Karpas-422 (cell line): ENCODE measurements around the gene MAFB. TPM values are rescaled to one million over a fixed set of nuclear protein-coding genes. Genes with fewer than 3 reads are reported as not detected.

Experiments used
- DNase-seq: peaks from one replicate; pipeline ENCODE4 v3.0.0-alpha.2; 2015
- H2AFZ ChIP-seq: fragments of 200-600 bp; sonication (generic); 2 replicates; pipeline ENCODE4 v1.6.1; 2014; ENCODE audit warnings: antibody characterized with exemption, low read length, mixed read lengths
- H3K27ac ChIP-seq: fragments of 200-600 bp; sonication (generic); 2 replicates; pipeline ENCODE4 v1.5.1; 2014; ENCODE audit warnings: mild to moderate bottlenecking, low read length, moderate library complexity
- H3K27me3 ChIP-seq: fragments of 200-600 bp; sonication (generic); 2 replicates; pipeline ENCODE4 v1.6.1; 2014; ENCODE audit warnings: low read length, mixed read lengths
- H3K36me3 ChIP-seq: fragments of 200-600 bp; sonication (generic); 2 replicates; pipeline ENCODE4 v1.6.1; 2014; ENCODE audit warnings: low read length, mixed read lengths; ENCODE audit not compliant: insufficient read depth
- H3K4me1 ChIP-seq: fragments of 200-600 bp; sonication (generic); 2 replicates; pipeline ENCODE4 v1.6.1; 2014; ENCODE audit warnings: mild to moderate bottlenecking, low read length, mixed read lengths
- H3K4me2 ChIP-seq: fragments of 200-600 bp; sonication (generic); 2 replicates; pipeline ENCODE4 v1.6.1; 2014; ENCODE audit warnings: low read length, low read depth, mild to moderate bottlenecking; ENCODE audit not compliant: poor library complexity, severe bottlenecking
- H3K4me3 ChIP-seq: fragments of 200-600 bp; sonication (generic); 2 replicates; pipeline ENCODE4 v1.5.1; 2014; ENCODE audit warnings: mild to moderate bottlenecking, antibody characterized with exemption, low read length, mixed read lengths
- H3K79me2 ChIP-seq: fragments of 200-600 bp; sonication (generic); 2 replicates; pipeline ENCODE4 v1.6.1; 2014; ENCODE audit warnings: mild to moderate bottlenecking, low read length, mixed read lengths
- H3K9ac ChIP-seq: fragments of 200-600 bp; sonication (generic); 2 replicates; pipeline ENCODE4 v1.6.0; 2014; ENCODE audit warnings: low read length
- H3K9me2 ChIP-seq: fragments of 200-600 bp; sonication (generic), shearing (Covaris generic); replicated peaks from 2 replicates; pipeline ENCODE4 v1.6.0; 2014; ENCODE audit warnings: mild to moderate bottlenecking, low read length, moderate library complexity; ENCODE audit not compliant: insufficient read depth
- H3K9me3 ChIP-seq: fragments of 300-700, 200-600 bp; sonication (generic); 2 replicates; pipeline ENCODE4 v1.6.1; 2014; ENCODE audit warnings: low read length, mixed read lengths
- H4K20me1 ChIP-seq: fragments of 200-600 bp; sonication (generic); 2 replicates; pipeline ENCODE4 v1.6.1; 2014; ENCODE audit warnings: mild to moderate bottlenecking, antibody characterized with exemption, low read length, low read depth; ENCODE audit not compliant: insufficient read depth
- total RNA-seq: library from RNA; depleted of rRNA; stranded (reverse); fragments of >200 nt; shearing (Covaris generic); gene quantifications from 2 replicates; pipeline ENCODE4 v1.2.3, GENCODE V29; 2014; ENCODE audit warnings: low replicate concordance

Gene MAFB
- total RNA-seq, 1 experiment from 2014 or later: not detected

- H4K20me1 ChIP-seq: no peaks in the 10 kb centered on the region
- H3K4me3 ChIP-seq: no peak overlapping the region
These were observed 33.6 kb downstream of the MAFB start for GRCh38 chr20:40655451-40655850.

DNA sequence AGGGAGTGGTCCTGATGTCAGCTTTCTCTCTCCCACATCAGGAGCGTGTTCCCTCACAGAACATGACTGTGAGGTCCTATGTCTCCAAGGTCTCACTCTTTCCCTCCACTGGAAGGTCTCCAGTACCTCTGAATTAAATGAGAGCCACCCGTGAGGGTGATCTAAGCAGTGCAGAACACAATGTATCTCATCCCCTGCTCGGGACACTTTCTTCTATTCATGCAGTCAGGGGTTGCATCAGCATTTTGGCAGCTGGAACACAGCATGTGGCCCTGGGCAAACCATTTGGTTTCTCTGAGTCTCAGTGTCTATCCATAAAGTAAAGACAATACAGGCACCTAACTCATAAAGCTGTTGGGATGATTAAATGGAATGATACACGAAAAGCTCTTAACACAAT lies 34.2 kb downstream of the MAFB start:
- Histone ChIP-seq H2AFZ (no peak overlapping the region), H4K20me1 (no peaks in the 10 kb centered on the region), H3K4me1 (no peaks in the 10 kb centered on the region), H3K27me3 (no peaks in the 10 kb centered on the region), H3K4me2 (no peak overlapping the region), H3K36me3 (no peaks in the 10 kb centered on the region), H3K9me2 (no peaks in the 10 kb centered on the region), H3K27ac (no peak overlapping the region), H3K79me2 (no peaks in the 10 kb centered on the region), H3K9ac (no peak overlapping the region), H3K9me3 (no peaks in the 10 kb centered on the region), H3K4me3 (no peak overlapping the region)
- no peak for DNase-seq

More at GRCh38 chr20:40655451-40655850, 33.6 kb downstream of the MAFB start:
- no peak for DNase-seq
- Histone ChIP-seq H3K9me3 (no peaks in the 10 kb centered on the region), H3K4me2 (no peak overlapping the region), H2AFZ (no peak overlapping the region), H3K36me3 (no peaks in the 10 kb centered on the region), H3K9ac (no peak overlapping the region), H3K27me3 (no peaks in the 10 kb centered on the region), H3K27ac (no peak overlapping the region), H3K79me2 (no peaks in the 10 kb centered on the region), H3K9me2 (no peaks in the 10 kb centered on the region), H3K4me1 (no peaks in the 10 kb centered on the region)

DNA sequence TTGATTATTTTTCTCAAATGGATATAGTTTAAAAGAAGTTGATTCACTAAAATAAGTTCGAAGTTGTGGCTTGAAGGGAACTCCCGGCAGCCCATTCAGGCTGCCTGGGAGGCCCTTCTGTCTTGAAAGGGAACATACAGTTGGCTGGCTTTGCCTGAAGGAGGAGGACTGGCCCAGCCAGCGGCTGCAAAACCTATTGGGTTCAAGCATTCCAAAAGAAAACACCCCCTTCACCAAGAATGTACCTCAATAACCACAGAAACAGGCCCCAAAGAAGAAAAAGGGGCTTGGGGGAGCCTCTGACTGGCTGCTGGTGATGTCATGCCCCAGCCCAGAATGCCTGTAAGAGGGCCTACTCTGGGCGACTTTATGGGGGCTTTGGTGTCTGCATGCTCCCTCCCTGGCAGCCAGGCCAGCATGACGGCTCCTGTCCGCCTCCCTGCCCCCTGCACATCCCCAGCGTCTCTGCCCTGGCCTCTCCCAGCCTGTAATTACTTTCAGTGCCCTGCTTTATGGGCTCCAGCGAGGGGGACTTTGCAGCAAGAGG lies 36.5 kb downstream of the MAFB start:
- H3K9me2 ChIP-seq: no peaks in the 10 kb centered on the region
- H3K4me3 ChIP-seq: no peak overlapping the region
- no peak for DNase-seq
- H2AFZ ChIP-seq: no peak overlapping the region
- H3K4me2 ChIP-seq: no peak overlapping the region
- H3K4me1 ChIP-seq: no peaks in the 10 kb centered on the region
- no peaks in the 10 kb centered on the region for H3K9me3 ChIP-seq
- H3K79me2 ChIP-seq: no peaks in the 10 kb centered on the region
- no peak overlapping the region for H3K27ac ChIP-seq
- H3K27me3 ChIP-seq: no peaks in the 10 kb centered on the region
- no peak overlapping the region for H3K9ac ChIP-seq
- H4K20me1 ChIP-seq: no peaks in the 10 kb centered on the region
- H3K36me3 ChIP-seq: no peaks in the 10 kb centered on the region

DNA sequence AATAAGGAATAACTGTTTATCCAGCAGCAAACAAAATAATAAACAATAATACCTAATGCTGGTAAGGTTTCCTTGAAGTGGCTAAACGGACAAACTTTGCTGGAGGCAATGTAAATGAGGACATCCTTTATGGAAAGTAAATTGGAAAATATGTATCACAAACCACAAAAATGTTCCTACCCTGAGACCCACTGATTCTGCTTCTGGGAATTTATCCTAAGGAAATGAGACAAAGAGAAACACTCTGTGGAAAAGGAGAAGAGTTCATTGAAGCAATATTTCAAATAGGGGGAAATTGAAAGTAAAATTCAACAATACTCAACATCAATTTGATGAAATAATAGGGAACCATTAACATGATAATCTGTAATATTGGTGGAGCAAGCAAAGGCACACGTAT lies 37.9 kb downstream of the MAFB start:
- no peaks in the 10 kb centered on the region for H3K79me2 ChIP-seq
- no peak overlapping the region for H3K4me3 ChIP-seq
- no peaks in the 10 kb centered on the region for H3K36me3 ChIP-seq
- no peaks in the 10 kb centered on the region for H3K9me3 ChIP-seq
- no peak overlapping the region for H3K27ac ChIP-seq
- H3K27me3 ChIP-seq: no peaks in the 10 kb centered on the region
- no peaks in the 10 kb centered on the region for H3K4me1 ChIP-seq
- DNase-seq: no peak
- no peaks in the 10 kb centered on the region for H3K9me2 ChIP-seq
- no peaks in the 10 kb centered on the region for H4K20me1 ChIP-seq
- H3K4me2 ChIP-seq: no peak overlapping the region
- H2AFZ ChIP-seq: no peak overlapping the region
- H3K9ac ChIP-seq: no peak overlapping the region

DNA sequence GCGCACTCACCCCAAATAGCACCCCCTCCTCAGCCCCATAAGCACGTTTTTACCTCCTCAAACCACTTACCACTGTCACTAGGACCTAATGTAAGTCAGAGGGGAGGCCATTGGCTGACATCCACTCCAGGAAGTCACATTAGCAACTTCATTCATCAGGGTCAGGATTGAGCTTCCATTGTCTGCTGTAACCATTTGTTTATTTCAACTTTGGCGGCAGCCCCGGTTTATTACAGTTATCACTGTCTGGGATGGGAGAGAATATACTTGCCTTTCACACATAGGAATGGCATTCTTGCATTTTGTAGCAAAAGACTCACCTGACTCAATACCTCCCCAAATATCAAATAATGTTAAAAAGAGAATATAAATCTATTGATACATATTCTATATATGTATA lies 38.3 kb downstream of the MAFB start:
- Histone ChIP-seq H3K9me2 (no peaks in the 10 kb centered on the region), H3K4me2 (no peak overlapping the region), H4K20me1 (no peaks in the 10 kb centered on the region), H3K4me3 (no peak overlapping the region), H3K79me2 (no peaks in the 10 kb centered on the region), H3K27ac (no peak overlapping the region), H3K27me3 (no peaks in the 10 kb centered on the region), H3K4me1 (no peaks in the 10 kb centered on the region), H3K9ac (no peak overlapping the region), H2AFZ (no peak overlapping the region), H3K9me3 (no peaks in the 10 kb centered on the region), H3K36me3 (no peaks in the 10 kb centered on the region)
- no peak for DNase-seq

- H2AFZ ChIP-seq: no peak overlapping the region
- no peak overlapping the region for H3K4me3 ChIP-seq
- no peak overlapping the region for H3K4me2 ChIP-seq
- H3K9ac ChIP-seq: no peak overlapping the region
- H3K27ac ChIP-seq: no peak overlapping the region
- no peaks in the 10 kb centered on the region for H3K9me3 ChIP-seq
- H4K20me1 ChIP-seq: no peaks in the 10 kb centered on the region
- H3K27me3 ChIP-seq: no peaks in the 10 kb centered on the region
- no peaks in the 10 kb centered on the region for H3K9me2 ChIP-seq
- H3K79me2 ChIP-seq: no peaks in the 10 kb centered on the region
- H3K36me3 ChIP-seq: no peaks in the 10 kb centered on the region
- no peak for DNase-seq
- H3K4me1 ChIP-seq: no peaks in the 10 kb centered on the region
These were observed 40.6 kb downstream of the MAFB start for GRCh38 chr20:40648210-40649072.

- Histone ChIP-seq H3K27ac (no peak overlapping the region), H2AFZ (no peak overlapping the region), H3K36me3 (no peaks in the 10 kb centered on the region), H3K4me1 (no peaks in the 10 kb centered on the region), H3K79me2 (no peaks in the 10 kb centered on the region), H3K4me2 (no peak overlapping the region), H3K9me2 (no peaks in the 10 kb centered on the region), H3K9ac (no peak overlapping the region), H4K20me1 (no peaks in the 10 kb centered on the region), H3K4me3 (no peak overlapping the region), H3K27me3 (no peaks in the 10 kb centered on the region), H3K9me3 (no peaks in the 10 kb centered on the region)
- no peak for DNase-seq
These were observed 42.2 kb downstream of the MAFB start for GRCh38 chr20:40646813-40647212.

DNA sequence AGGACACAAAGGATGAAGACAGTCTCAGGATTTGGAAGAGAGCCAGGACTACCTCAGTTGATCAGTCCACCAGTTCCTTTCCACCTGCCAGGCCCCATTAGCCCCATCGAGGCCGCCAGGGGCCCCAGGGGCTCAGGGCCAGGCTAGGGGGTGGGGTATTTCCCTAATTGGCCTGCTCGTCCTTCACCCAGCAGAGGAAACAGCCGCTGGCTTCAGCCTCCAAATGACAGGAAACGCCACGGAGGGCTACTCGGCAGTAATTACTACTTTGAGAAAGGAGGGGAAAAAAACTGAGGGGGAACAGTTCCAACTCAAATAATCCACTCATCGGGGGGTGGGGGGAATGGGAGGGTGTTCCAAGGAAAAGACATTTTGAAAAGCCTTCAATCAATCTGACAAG lies 42.7 kb downstream of the MAFB start:
- Histone ChIP-seq H3K9me2 (no peaks in the 10 kb centered on the region), H3K27me3 (no peaks in the 10 kb centered on the region), H4K20me1 (no peaks in the 10 kb centered on the region)

More for the DNA sequence above, 42.7 kb downstream of the MAFB start:
- Histone ChIP-seq H3K27ac (no peak overlapping the region), H3K4me3 (no peak overlapping the region), H3K4me1 (no peaks in the 10 kb centered on the region), H3K36me3 (no peaks in the 10 kb centered on the region), H3K9ac (no peak overlapping the region), H3K79me2 (no peaks in the 10 kb centered on the region), H3K4me2 (no peak overlapping the region), H3K9me3 (no peaks in the 10 kb centered on the region), H2AFZ (no peak overlapping the region)
- DNase-seq: no peak
